OCI-LY1 (cell line): Measurements from ENCODE around the gene RNF11.

Experiments
- CTCF ChIP-seq: fragments of 200-600 bp; sonication (generic), shearing (Covaris generic); IDR thresholded peaks from 2 replicates; pipeline ENCODE4 v1.5.1; 2017; ENCODE audit warnings: mild to moderate bottlenecking, antibody characterized with exemption, low read length, moderate library complexity, mixed read lengths
- EZH2 ChIP-seq: fragments of 200-600 bp; sonication (generic), shearing (Covaris generic); IDR thresholded peaks from 2 replicates; pipeline ENCODE4 v1.8.0; 2017; ENCODE audit warnings: borderline replicate concordance, mixed run types, mild to moderate bottlenecking, antibody characterized with exemption, low read length, moderate library complexity, mixed read lengths

GRCh38 chr1:51224255-51224654, 11.8 kb upstream of the RNF11 start:
- TF ChIP-seq CTCF (no peak), EZH2 (no peak)
